ENCODE measurements around the gene JMJD8. TPM values are rescaled to one million over a fixed set of nuclear protein-coding genes. Genes with fewer than 3 reads are reported as not detected.
A peak's percentile ranks its signal among the peaks of the same experiment; 100 is the strongest.

JMJD8 gene
- total RNA-seq, 1 experiment from 2014 or later = 33.4 TPM

GRCh38 chr16:649631-650030, 34.5 kb downstream of the JMJD8 start:
- Mint-ChIP-seq H3K4me1 (ENCODE audit: insufficient read depth, unreplicated experiment) (peaks cover 8% of the 10 kb centered on the region), H3K4me3 (ENCODE audit: unreplicated experiment) (peak overlapping the region; percentile 71), H3K27ac (ENCODE audit: low read depth, unreplicated experiment) (peak overlapping the region; percentile 69), H3K9me3 (ENCODE audit: unreplicated experiment) (no peaks in the 10 kb centered on the region), H3K27me3 (ENCODE audit: insufficient read depth, unreplicated experiment) (no peaks in the 10 kb centered on the region), H3K36me3 (ENCODE audit: insufficient read depth, unreplicated experiment) (peaks cover 28% of the 10 kb centered on the region)
- DNase-seq (ENCODE audit: unreplicated experiment) = no peak
- intact Hi-C loops (cut with micrococcal nuclease) = loop anchor here (2.0 kb wide), 1 partner anchor 61 kb away; no protein-coding TSS in a partner anchor
- no TSS peak for BruUV-seq (replicated peaks)
- ChIA-PET POLR2A (interaction anchor here (0.6 to 2.8 kb wide), 10 partner anchors 13 to 122 kb away, joined by 3 to 17 read pairs (median 6); partner anchors contain the start of genes CAPN15, JMJD8, METTL26 and RHBDL1), CTCF (interaction anchor here (0.6 to 1.5 kb wide), 2 partner anchors 18 to 53 kb away, joined by 3 to 7 read pairs; partner anchors contain the start of gene RHOT2)
- TF ChIP-seq, protein P1, sequence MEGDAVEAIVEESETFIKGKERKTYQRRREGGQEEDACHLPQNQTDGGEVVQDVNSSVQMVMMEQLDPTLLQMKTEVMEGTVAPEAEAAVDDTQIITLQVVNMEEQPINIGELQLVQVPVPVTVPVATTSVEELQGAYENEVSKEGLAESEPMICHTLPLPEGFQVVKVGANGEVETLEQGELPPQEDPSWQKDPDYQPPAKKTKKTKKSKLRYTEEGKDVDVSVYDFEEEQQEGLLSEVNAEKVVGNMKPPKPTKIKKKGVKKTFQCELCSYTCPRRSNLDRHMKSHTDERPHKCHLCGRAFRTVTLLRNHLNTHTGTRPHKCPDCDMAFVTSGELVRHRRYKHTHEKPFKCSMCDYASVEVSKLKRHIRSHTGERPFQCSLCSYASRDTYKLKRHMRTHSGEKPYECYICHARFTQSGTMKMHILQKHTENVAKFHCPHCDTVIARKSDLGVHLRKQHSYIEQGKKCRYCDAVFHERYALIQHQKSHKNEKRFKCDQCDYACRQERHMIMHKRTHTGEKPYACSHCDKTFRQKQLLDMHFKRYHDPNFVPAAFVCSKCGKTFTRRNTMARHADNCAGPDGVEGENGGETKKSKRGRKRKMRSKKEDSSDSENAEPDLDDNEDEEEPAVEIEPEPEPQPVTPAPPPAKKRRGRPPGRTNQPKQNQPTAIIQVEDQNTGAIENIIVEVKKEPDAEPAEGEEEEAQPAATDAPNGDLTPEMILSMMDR (IDR thresholded peaks at IDR 0.05; ENCODE audit: unreplicated experiment) = no peak

DNA sequence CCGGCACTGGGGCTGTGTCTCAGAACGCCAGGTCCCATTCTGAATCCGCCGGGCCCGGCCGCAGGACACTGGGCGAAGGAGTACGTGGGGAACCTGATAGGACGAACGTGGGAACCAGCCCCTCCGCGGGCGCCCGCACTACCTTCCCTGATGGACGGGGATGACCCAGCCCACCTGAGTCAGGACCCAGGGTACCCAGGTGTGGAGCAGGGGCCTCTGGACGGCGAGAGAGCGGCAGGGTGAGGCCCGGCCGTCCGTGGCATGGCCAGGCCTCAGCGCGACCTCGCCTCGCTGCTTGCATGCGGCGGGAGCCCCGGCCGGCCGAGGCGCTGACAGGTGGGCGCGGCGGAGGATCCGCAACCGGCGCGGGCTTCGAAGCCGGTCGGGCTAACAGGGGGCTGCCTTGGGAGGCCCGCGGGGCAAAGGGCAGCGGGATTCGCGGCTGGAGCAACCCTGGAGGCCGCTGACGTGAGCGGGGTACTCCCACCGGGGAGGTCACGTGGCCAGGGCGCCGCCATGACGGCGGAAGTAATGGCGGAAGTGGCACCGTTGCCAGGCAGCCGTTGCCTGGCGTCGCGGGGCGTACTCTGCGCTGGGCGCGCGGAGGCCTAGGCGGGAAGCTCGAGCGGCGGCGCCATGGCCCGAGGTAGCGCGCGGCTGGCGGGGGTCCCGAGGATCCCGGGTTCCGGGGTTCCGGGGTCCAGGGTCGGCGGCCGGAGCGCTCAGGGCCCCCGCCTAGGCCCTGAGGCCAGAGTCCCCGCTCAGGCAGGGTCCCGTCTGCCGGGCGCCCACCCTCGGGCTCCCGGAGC, 35.1 kb downstream of the JMJD8 start, which contains the start of gene WDR90:
TSS of gene WDR90 (plus strand) at position 585 of the 809 bp plus-strand sequence. CDS start at position 637, 52 bp downstream.
- CTCF ChIA-PET = interaction anchor here (0.6 to 1.5 kb wide), 10 partner anchors 10 to 646 kb away, joined by 3 to 7 read pairs (median 3); partner anchors contain the start of genes RHOT2 and WDR24
- H3K27ac Mint-ChIP-seq (ENCODE audit: low read depth, unreplicated experiment) = peak within 1 kb of the TSS; percentile 88
- peaks cover 14% of the 10 kb centered on the region for H3K4me1 Mint-ChIP-seq (ENCODE audit: insufficient read depth, unreplicated experiment)
- no peaks in the 10 kb centered on the region for H3K27me3 Mint-ChIP-seq (ENCODE audit: insufficient read depth, unreplicated experiment)
- no peaks in the 10 kb centered on the region for H3K9me3 Mint-ChIP-seq (ENCODE audit: unreplicated experiment)
- intact Hi-C loops (cut with micrococcal nuclease) = loop anchor here (2.0 kb wide), 1 partner anchor 60 kb away; no protein-coding TSS in a partner anchor
- H3K36me3 Mint-ChIP-seq (ENCODE audit: insufficient read depth, unreplicated experiment) = peaks cover 26% of the 10 kb centered on the region
- TF ChIP-seq, protein P1 (IDR thresholded peaks at IDR 0.05; ENCODE audit: unreplicated experiment) = no peak
- POLR2A ChIA-PET = interaction anchor here (0.6 to 2.8 kb wide), 15 partner anchors 12 to 122 kb away, joined by 3 to 17 read pairs (median 5); partner anchors contain the start of genes CAPN15, CCDC78, JMJD8 and METTL26
- peak; percentile 91 for DNase-seq (ENCODE audit: unreplicated experiment)
- peak within 1 kb of the TSS; percentile 74 for H3K4me3 Mint-ChIP-seq (ENCODE audit: unreplicated experiment)
- BruUV-seq (replicated peaks) = TSS peak; percentile 69

GRCh38 chr16:648071-648780, 35.9 kb downstream of the JMJD8 start:
- DNase-seq (ENCODE audit: unreplicated experiment) = peak; percentile 63
- CTCF ChIA-PET = interaction anchor here (0.5 to 1.4 kb wide), 13 partner anchors 11 to 647 kb away, joined by 3 to 7 read pairs (median 3); partner anchors contain the start of gene WDR24
- Mint-ChIP-seq H3K36me3 (ENCODE audit: insufficient read depth, unreplicated experiment) (peaks cover 32% of the 10 kb centered on the region), H3K27me3 (ENCODE audit: insufficient read depth, unreplicated experiment) (no peaks in the 10 kb centered on the region), H3K27ac (ENCODE audit: low read depth, unreplicated experiment) (peak overlapping the region; percentile 88), H3K9me3 (ENCODE audit: unreplicated experiment) (no peaks in the 10 kb centered on the region), H3K4me1 (ENCODE audit: insufficient read depth, unreplicated experiment) (peaks cover 17% of the 10 kb centered on the region), H3K4me3 (ENCODE audit: unreplicated experiment) (peak overlapping the region; percentile 74)
- POLR2A ChIA-PET = interaction anchor here (0.6 to 2.8 kb wide), 12 partner anchors 11 to 78 kb away, joined by 3 to 17 read pairs (median 4); partner anchors contain the start of genes CCDC78, JMJD8, METTL26 and RAB40C
- TF ChIP-seq, protein P1 (IDR thresholded peaks at IDR 0.05; ENCODE audit: unreplicated experiment) = peak; percentile 62
- BruUV-seq (replicated peaks) = TSS peak; percentile 17
- intact Hi-C loops (cut with micrococcal nuclease) = loop anchor here (2.0 kb wide), 1 partner anchor 59 kb away; no protein-coding TSS in a partner anchor

All from MCF 10A (cell line).